Gastroesophageal sphincter (tissue), 4 donors: ENCODE measurements around the gene RFNG. TPM values are rescaled to one million over a fixed set of nuclear protein-coding genes. Genes with fewer than 3 reads are reported as not detected.

Experiments
- ATAC-seq: fragments of 150-250 bp; one replicate; pipeline ENCODE4 v1.9.1; 2016; ENCODE audit warnings: mild to moderate bottlenecking, moderate library complexity
- H3K27ac ChIP-seq, 4 donors: fragments of 200-600 bp; sonication (generic) in 3 of 4; 1 replicate in 3 of 4; 2 replicates in 1 of 4; pipeline ENCODE4 v1.5.1; 2016 to 2019
- H3K27me3 ChIP-seq: fragments of 200-600 bp; sonication (generic); one replicate; pipeline ENCODE4 v1.5.1; 2019
- H3K36me3 ChIP-seq, 2 donors: fragments of 200-600 bp; sonication (generic); one replicate each; pipeline ENCODE4 v1.5.1; 2019; ENCODE audit warnings: control low read depth in 1 of 2
- H3K4me1 ChIP-seq, 3 donors: fragments of 200-600 bp; sonication (generic); 1 replicate in 2 of 3; 2 replicates in 1 of 3; pipeline ENCODE4 v1.5.1; 2016 to 2019; ENCODE audit warnings: control low read depth in 2 of 3
- H3K4me3 ChIP-seq, 2 donors: fragments of 200-600 bp; sonication (generic); one replicate each; pipeline ENCODE4 v1.5.1; 2019; ENCODE audit warnings: mild to moderate bottlenecking in 1 of 2, moderate library complexity in 1 of 2
- H3K9me3 ChIP-seq, 3 donors: fragments of 200-600 bp; sonication (generic); one replicate each; pipeline ENCODE4 v1.5.1; 2017 to 2019; ENCODE audit warnings: control low read depth in 2 of 3
- CTCF ChIP-seq, 4 experiments: fragments of 200-600 bp in 2 of 4; fragments of 450-650 bp in 2 of 4; sonication (generic) in 1 of 4; IDR thresholded peaks; one replicate each; pipeline ENCODE4 v1.5.1; 2017 to 2019; ENCODE audit warnings: antibody characterized with exemption in 4 of 4, mild to moderate bottlenecking in 2 of 4, moderate library complexity in 2 of 4
- EP300 ChIP-seq: sonication (generic); formaldehyde crosslinking; IDR thresholded peaks from one replicate; pipeline ENCODE4 v1.6.1; 2017; ENCODE audit warnings: antibody characterized with exemption, mild to moderate bottlenecking
- POLR2A ChIP-seq, 2 donors: fragments of 450-650 bp; IDR thresholded peaks; one replicate each; pipeline ENCODE4 v1.6.1; 2017; ENCODE audit warnings: antibody characterized with exemption in 2 of 2, mild to moderate bottlenecking in 2 of 2, moderate library complexity in 1 of 2
- POLR2AphosphoS5 ChIP-seq: sonication (generic); formaldehyde crosslinking; IDR thresholded peaks from one replicate; pipeline ENCODE4 v1.6.1; 2017; ENCODE audit warnings: antibody characterized with exemption
- WGBS, 2 donors: methylation state at CpG; one replicate each; pipeline ENCODE4 v1.1.5; 2018; ENCODE audit warnings: low coverage in 1 of 2; 5-methylcytosine and 5-hydroxymethylcytosine counted together
- total RNA-seq, 4 donors: library from RNA; depleted of rRNA; stranded (reverse); fragments of >200 nt; gene quantifications; one replicate each; pipeline ENCODE4 v1.1.0, GENCODE V29; 2016

Gene RFNG
- total RNA-seq, 4 donors from 2014 or later, result 28.8 to 48.2 (median 34.3) TPM

GRCh38 chr17:82095777-82096708, 44.4 kb upstream of the RFNG start:
- Histone ChIP-seq H3K4me3 (peak overlapping the region in 1 of 2 donors; percentile 95), H3K9me3 (no peaks in the 10 kb centered on the region), H3K27ac (no peak overlapping the region), H3K27me3 (no peaks in the 10 kb centered on the region), H3K4me1 (peaks cover 0 to 46% (median 21%) of the 10 kb centered on the region in 3 donors), H3K36me3 (peaks cover 0 to 52% of the 10 kb centered on the region in 2 donors)
- ATAC-seq, result no peak
- 93% methylated on average over 2 of the region's 35 CpGs; no CpG with 5 or more reads in 1 of the 2 donors for WGBS, 2 donors
- no peak for TF ChIP-seq EP300
- no peak for TF ChIP-seq POLR2AphosphoS5
- no peak for TF ChIP-seq CTCF (IDR thresholded peaks at IDR 0.05)
- TF ChIP-seq POLR2A (IDR thresholded peaks at IDR 0.05), result no peak

- Histone ChIP-seq H3K4me1 (peaks cover 0 to 39% (median 21%) of the 10 kb centered on the region in 3 donors), H3K9me3 (no peaks in the 10 kb centered on the region), H3K36me3 (peaks cover 0 to 61% of the 10 kb centered on the region in 2 donors), H3K27ac (no peak overlapping the region), H3K4me3 (no peak overlapping the region), H3K27me3 (no peaks in the 10 kb centered on the region)
- ATAC-seq, result no peak
- TF ChIP-seq POLR2A (IDR thresholded peaks at IDR 0.05) (no peak), POLR2AphosphoS5 (no peak), CTCF (IDR thresholded peaks at IDR 0.05) (no peak), EP300 (no peak)
- no CpG with 5 or more reads among the region's 37 CpGs for WGBS, 2 donors
Measured at GRCh38 chr17:82094931-82095776, 43.5 kb upstream of the RFNG start.

- ATAC-seq, result no peak
- Histone ChIP-seq H3K9me3 (no peaks in the 10 kb centered on the region), H3K4me1 (peaks cover 0 to 26% (median 11%) of the 10 kb centered on the region in 3 donors), H3K36me3 (peaks cover 0 to 81% of the 10 kb centered on the region in 2 donors), H3K27ac (no peak overlapping the region), H3K4me3 (no peak overlapping the region), H3K27me3 (no peaks in the 10 kb centered on the region)
- whole genome bisulfite sequencing, 2 donors, result no CpG with 5 or more reads among the region's 40 CpGs
- no peak for TF ChIP-seq POLR2A (IDR thresholded peaks at IDR 0.05)
- no peak for TF ChIP-seq POLR2AphosphoS5
- TF ChIP-seq EP300, result no peak
- no peak for TF ChIP-seq CTCF (IDR thresholded peaks at IDR 0.05)
Measured at GRCh38 chr17:82092995-82093751, 41.6 kb upstream of the RFNG start.

- no CpG with 5 or more reads among the region's 20 CpGs for WGBS, 2 donors
- no peak for ATAC-seq
- TF ChIP-seq EP300 (no peak), POLR2A (IDR thresholded peaks at IDR 0.05) (no peak), CTCF (IDR thresholded peaks at IDR 0.05) (no peak), POLR2AphosphoS5 (no peak)
Measured at GRCh38 chr17:82092628-82092994, 41.0 kb upstream of the RFNG start.

More at GRCh38 chr17:82092628-82092994, 41.0 kb upstream of the RFNG start:
- H3K4me3 ChIP-seq, result no peak overlapping the region
- H3K27me3 ChIP-seq, result no peaks in the 10 kb centered on the region
- no peak overlapping the region for H3K27ac ChIP-seq
- H3K4me1 ChIP-seq, result peaks cover 0 to 23% (median 11%) of the 10 kb centered on the region in 3 donors
- no peaks in the 10 kb centered on the region for H3K9me3 ChIP-seq
- peaks cover 0 to 86% of the 10 kb centered on the region in 2 donors for H3K36me3 ChIP-seq
